Retinal pigment epithelial cell (primary cell): ENCODE data around the gene KLRC4.
A peak's percentile ranks its signal among the peaks of the same experiment; 100 is the strongest.
"Not testable (repeated sequence)": the region's sequence is repeated elsewhere in the genome, so short reads cannot be mapped to it uniquely, and the experiment has no call there.

Source experiments
- DNase-seq: peaks from one replicate; pipeline ENCODE4 v3.0.0-alpha.2; 2010; ENCODE audit warnings: low read depth
- H3K4me3 ChIP-seq: 2 replicates; pipeline ENCODE4 v1.5.1; 2011; ENCODE audit warnings: mild to moderate bottlenecking, low read length, control low read depth, moderate library complexity
- TF ChIP-seq, protein P1 (sequence below): conservative IDR thresholded peaks from 2 replicates; pipeline ENCODE4 v1.5.1; 2011; ENCODE audit warnings: low read depth, low read length, control low read depth, inconsistent platforms

KLRC4 gene

DNA sequence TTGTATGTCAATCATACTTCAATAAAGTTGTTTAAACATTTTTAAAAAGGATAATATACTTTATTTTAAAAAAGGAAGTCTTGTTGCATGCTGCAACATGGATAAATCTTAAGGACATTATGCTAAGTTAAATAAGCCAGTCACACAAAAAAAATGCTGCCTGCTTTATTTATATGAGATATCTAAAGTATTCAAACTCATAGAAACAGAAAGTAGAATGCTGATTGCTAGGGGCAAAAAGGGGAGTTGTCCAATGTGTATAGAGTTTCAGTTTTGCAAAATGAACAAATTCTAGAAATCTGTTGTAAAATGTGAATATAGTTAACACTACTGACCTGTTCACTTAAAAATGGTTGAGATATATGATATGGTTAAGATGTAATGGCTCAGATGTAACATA is 8.7 kb downstream of the KLRC4 start:
- TF ChIP-seq, protein P1, sequence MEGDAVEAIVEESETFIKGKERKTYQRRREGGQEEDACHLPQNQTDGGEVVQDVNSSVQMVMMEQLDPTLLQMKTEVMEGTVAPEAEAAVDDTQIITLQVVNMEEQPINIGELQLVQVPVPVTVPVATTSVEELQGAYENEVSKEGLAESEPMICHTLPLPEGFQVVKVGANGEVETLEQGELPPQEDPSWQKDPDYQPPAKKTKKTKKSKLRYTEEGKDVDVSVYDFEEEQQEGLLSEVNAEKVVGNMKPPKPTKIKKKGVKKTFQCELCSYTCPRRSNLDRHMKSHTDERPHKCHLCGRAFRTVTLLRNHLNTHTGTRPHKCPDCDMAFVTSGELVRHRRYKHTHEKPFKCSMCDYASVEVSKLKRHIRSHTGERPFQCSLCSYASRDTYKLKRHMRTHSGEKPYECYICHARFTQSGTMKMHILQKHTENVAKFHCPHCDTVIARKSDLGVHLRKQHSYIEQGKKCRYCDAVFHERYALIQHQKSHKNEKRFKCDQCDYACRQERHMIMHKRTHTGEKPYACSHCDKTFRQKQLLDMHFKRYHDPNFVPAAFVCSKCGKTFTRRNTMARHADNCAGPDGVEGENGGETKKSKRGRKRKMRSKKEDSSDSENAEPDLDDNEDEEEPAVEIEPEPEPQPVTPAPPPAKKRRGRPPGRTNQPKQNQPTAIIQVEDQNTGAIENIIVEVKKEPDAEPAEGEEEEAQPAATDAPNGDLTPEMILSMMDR, result no peak
- no peak for DNase-seq
- H3K4me3 ChIP-seq, result no peak overlapping the region

GRCh38 chr12:10398168-10398567 is 11.4 kb downstream of the KLRC4 start:
- TF ChIP-seq, protein P1, result no peak
- no peak overlapping the region for H3K4me3 ChIP-seq
- no peak for DNase-seq

GRCh38 chr12:10397296-10397695 is 12.3 kb downstream of the KLRC4 start:
- no peak overlapping the region for H3K4me3 ChIP-seq
- TF ChIP-seq, protein P1, result no peak
- no peak for DNase-seq

GRCh38 chr12:10396176-10396575 is 13.4 kb downstream of the KLRC4 start:
- H3K4me3 ChIP-seq, DNase-seq: not testable (repeated sequence)

- DNase-seq, result no peak
- no peak overlapping the region for H3K4me3 ChIP-seq
- TF ChIP-seq, protein P1, result no peak
These were observed 14.1 kb downstream of the KLRC4 start for GRCh38 chr12:10395390-10395998.

DNA sequence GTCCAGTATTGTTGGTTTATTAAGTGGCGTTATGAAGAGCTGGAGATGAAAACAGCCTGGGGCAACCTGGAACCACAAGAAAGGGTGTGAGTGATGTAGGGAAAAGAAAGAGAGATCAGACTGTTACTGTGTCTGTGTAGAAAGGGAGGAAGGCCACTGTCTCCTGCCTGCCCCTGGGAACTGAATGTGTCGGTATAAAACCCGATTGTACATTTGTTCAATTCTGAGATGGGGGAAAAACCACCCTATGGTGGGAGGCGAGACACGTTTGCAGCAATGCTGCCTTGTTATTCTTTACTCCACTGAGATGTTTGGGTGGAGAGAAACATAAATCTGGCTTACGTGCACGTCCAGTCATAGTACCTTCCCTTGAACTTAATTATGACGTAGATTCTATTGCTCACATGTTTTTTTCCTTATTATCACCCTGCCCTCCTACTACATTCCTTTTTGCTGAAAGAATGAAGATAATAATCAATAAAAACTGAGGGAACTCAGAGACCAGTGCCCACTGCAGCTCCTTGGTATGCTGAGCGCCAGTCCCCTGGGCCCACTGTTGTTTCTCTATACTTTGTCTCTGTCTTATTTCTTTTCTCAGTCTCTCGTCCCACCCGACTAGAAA is 14.9 kb downstream of the KLRC4 start:
- H3K4me3 ChIP-seq, DNase-seq: not testable (repeated sequence)

GRCh38 chr12:10393291-10393690 is 16.3 kb downstream of the KLRC4 start:
- DNase-seq, result no peak
- TF ChIP-seq, protein P1, result no peak
- no peak overlapping the region for H3K4me3 ChIP-seq

GRCh38 chr12:10392394-10392930 is 17.1 kb downstream of the KLRC4 start:
- TF ChIP-seq, protein P1, result no peak
- DNase-seq, result peak; percentile 94
- no peak overlapping the region for H3K4me3 ChIP-seq

- not testable (repeated sequence) for H3K4me3 ChIP-seq, DNase-seq
These were observed 18.6 kb downstream of the KLRC4 start for GRCh38 chr12:10390991-10391390.
